KOPT-K1 (cell line): ENCODE data around the gene CRB1.

Experiments used
- H3K27ac ChIP-seq: fragments of 200-600 bp; sonication (generic); 2 replicates; pipeline ENCODE4 v1.5.1; 2016; ENCODE audit warnings: antibody characterized with exemption, mild to moderate bottlenecking, low read depth, low read length; ENCODE audit not compliant: poor library complexity, severe bottlenecking
- H3K36me3 ChIP-seq: fragments of 200-600 bp; sonication (generic); 2 replicates; pipeline ENCODE4 v1.5.1; 2017; ENCODE audit warnings: antibody characterized with exemption, mild to moderate bottlenecking, low read length, moderate library complexity; ENCODE audit not compliant: insufficient read depth
- H3K9me3 ChIP-seq: fragments of 200-600 bp; sonication (generic); 2 replicates; pipeline ENCODE4 v1.5.1; 2017; ENCODE audit warnings: antibody characterized with exemption, low read length, mild to moderate bottlenecking; ENCODE audit not compliant: insufficient read depth, poor library complexity, severe bottlenecking

Gene CRB1

GRCh38 chr1:197268012-197268411 is at the start of gene CRB1:
Gene CRB1, plus strand, starts transcription at chr1:197268252. Its CDS starts 161 bp downstream, at chr1:197268413.
- H3K27ac ChIP-seq, result no peak within 1 kb of the TSS

GRCh38 chr1:197218857-197219256 is 49.2 kb upstream of the CRB1 start:
- H3K9me3 ChIP-seq, result no peaks in the 10 kb centered on the region
- no peak overlapping the region for H3K27ac ChIP-seq
- no peaks in the 10 kb centered on the region for H3K36me3 ChIP-seq

More at GRCh38 chr1:197268012-197268411, at the start of gene CRB1:
- Histone ChIP-seq H3K9me3 (no peaks in the 10 kb centered on the region), H3K36me3 (no peaks in the 10 kb centered on the region)

GRCh38 chr1:197222025-197222685 is 45.9 kb upstream of the CRB1 start:
- no peaks in the 10 kb centered on the region for H3K9me3 ChIP-seq
- H3K36me3 ChIP-seq, result no peaks in the 10 kb centered on the region
- H3K27ac ChIP-seq, result no peak overlapping the region

- Histone ChIP-seq H3K36me3 (no peaks in the 10 kb centered on the region), H3K9me3 (no peaks in the 10 kb centered on the region), H3K27ac (no peak overlapping the region)
Observed at GRCh38 chr1:197222780-197223179, 45.3 kb upstream of the CRB1 start.

GRCh38 chr1:197224160-197224559 is 43.9 kb upstream of the CRB1 start:
- no peaks in the 10 kb centered on the region for H3K36me3 ChIP-seq
- H3K27ac ChIP-seq, result no peak overlapping the region
- H3K9me3 ChIP-seq, result no peaks in the 10 kb centered on the region

- no peak overlapping the region for H3K27ac ChIP-seq
- no peaks in the 10 kb centered on the region for H3K9me3 ChIP-seq
- no peaks in the 10 kb centered on the region for H3K36me3 ChIP-seq
Observed at GRCh38 chr1:197225611-197226010, 42.4 kb upstream of the CRB1 start.

GRCh38 chr1:197234581-197234980 is 33.5 kb upstream of the CRB1 start:
- no peaks in the 10 kb centered on the region for H3K36me3 ChIP-seq
- no peak overlapping the region for H3K27ac ChIP-seq
- no peaks in the 10 kb centered on the region for H3K9me3 ChIP-seq

GRCh38 chr1:197235355-197235754 is 32.7 kb upstream of the CRB1 start:
- Histone ChIP-seq H3K36me3 (no peaks in the 10 kb centered on the region), H3K27ac (no peak overlapping the region)

GRCh38 chr1:197247465-197247864 is 20.6 kb upstream of the CRB1 start:
- H3K9me3 ChIP-seq, result no peaks in the 10 kb centered on the region
- H3K36me3 ChIP-seq, result no peaks in the 10 kb centered on the region
- H3K27ac ChIP-seq, result no peak overlapping the region

More at GRCh38 chr1:197235355-197235754, 32.7 kb upstream of the CRB1 start:
- H3K9me3 ChIP-seq, result no peaks in the 10 kb centered on the region

- H3K9me3 ChIP-seq, result no peaks in the 10 kb centered on the region
- no peaks in the 10 kb centered on the region for H3K36me3 ChIP-seq
- no peak overlapping the region for H3K27ac ChIP-seq
Observed at GRCh38 chr1:197249324-197249723, 18.7 kb upstream of the CRB1 start.

GRCh38 chr1:197250616-197251015 is 17.4 kb upstream of the CRB1 start:
- Histone ChIP-seq H3K36me3 (no peaks in the 10 kb centered on the region), H3K27ac (no peak overlapping the region), H3K9me3 (no peaks in the 10 kb centered on the region)

GRCh38 chr1:197252973-197253372 is 15.1 kb upstream of the CRB1 start:
- no peak overlapping the region for H3K27ac ChIP-seq
- no peaks in the 10 kb centered on the region for H3K36me3 ChIP-seq
- no peaks in the 10 kb centered on the region for H3K9me3 ChIP-seq

- H3K9me3 ChIP-seq, result no peaks in the 10 kb centered on the region
- no peaks in the 10 kb centered on the region for H3K36me3 ChIP-seq
- H3K27ac ChIP-seq, result no peak overlapping the region
Observed at GRCh38 chr1:197254866-197255265, 13.2 kb upstream of the CRB1 start.

GRCh38 chr1:197264936-197265567 is 3.0 kb upstream of the CRB1 start:
- Histone ChIP-seq H3K27ac (no peak overlapping the region), H3K9me3 (no peaks in the 10 kb centered on the region), H3K36me3 (no peaks in the 10 kb centered on the region)

GRCh38 chr1:197269053-197269452 is 1.0 kb downstream of the CRB1 start:
- H3K27ac ChIP-seq, result no peak overlapping the region
- no peaks in the 10 kb centered on the region for H3K9me3 ChIP-seq
- H3K36me3 ChIP-seq, result no peaks in the 10 kb centered on the region

GRCh38 chr1:197272791-197273190 is 4.7 kb downstream of the CRB1 start:
- Histone ChIP-seq H3K9me3 (no peaks in the 10 kb centered on the region), H3K36me3 (no peaks in the 10 kb centered on the region), H3K27ac (no peak overlapping the region)
